SU-DHL-6 (cell line): ENCODE measurements around the gene UBAC1.

Experiments used
- EZH2phosphoT487 ChIP-seq: fragments of 200-600 bp; sonication (generic), shearing (Covaris generic); conservative IDR thresholded peaks from 2 replicates; pipeline ENCODE4 v1.6.1; 2018; ENCODE audit warnings: mild to moderate bottlenecking, antibody characterized with exemption, low read length, moderate library complexity, mixed read lengths
- TF ChIP-seq, protein P1 (sequence below): fragments of 200-600 bp; sonication (generic); IDR thresholded peaks from one replicate; pipeline ENCODE4 v1.5.1; 2017; ENCODE audit warnings: antibody characterized with exemption, mild to moderate bottlenecking, low read length, moderate library complexity; ENCODE audit not compliant: insufficient read depth, poor library complexity, severe bottlenecking

DNA sequence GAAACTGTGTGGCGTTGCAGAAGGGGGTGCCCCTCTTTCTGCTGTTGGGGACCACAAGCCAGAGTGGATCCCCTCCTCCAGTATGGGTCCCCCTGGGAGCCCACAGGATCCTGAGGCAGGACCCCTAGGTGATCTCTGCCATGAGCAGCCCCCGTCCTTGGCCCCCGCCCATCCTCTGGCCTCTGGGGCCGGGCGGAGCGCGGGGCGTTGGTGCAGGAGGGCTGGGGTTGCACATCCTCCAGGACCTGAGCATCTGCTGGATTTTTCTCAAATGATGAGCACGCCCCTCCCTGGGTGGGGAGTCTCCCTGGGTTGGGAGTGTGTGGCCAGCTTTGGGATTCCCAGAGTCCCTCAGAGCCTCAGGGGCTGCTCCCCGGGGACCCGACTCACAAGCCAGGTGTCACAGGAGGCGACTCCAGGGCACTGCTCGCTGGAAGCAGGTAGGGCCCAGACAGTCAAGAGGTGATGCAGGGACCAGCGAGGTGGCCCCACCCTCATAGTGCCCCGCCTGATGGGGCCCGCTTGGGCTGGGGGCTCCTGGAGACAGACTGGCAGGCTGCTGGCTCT is 26.7 kb upstream of the UBAC1 start:
- TF ChIP-seq EZH2phosphoT487 = no peak
- TF ChIP-seq, protein P1, sequence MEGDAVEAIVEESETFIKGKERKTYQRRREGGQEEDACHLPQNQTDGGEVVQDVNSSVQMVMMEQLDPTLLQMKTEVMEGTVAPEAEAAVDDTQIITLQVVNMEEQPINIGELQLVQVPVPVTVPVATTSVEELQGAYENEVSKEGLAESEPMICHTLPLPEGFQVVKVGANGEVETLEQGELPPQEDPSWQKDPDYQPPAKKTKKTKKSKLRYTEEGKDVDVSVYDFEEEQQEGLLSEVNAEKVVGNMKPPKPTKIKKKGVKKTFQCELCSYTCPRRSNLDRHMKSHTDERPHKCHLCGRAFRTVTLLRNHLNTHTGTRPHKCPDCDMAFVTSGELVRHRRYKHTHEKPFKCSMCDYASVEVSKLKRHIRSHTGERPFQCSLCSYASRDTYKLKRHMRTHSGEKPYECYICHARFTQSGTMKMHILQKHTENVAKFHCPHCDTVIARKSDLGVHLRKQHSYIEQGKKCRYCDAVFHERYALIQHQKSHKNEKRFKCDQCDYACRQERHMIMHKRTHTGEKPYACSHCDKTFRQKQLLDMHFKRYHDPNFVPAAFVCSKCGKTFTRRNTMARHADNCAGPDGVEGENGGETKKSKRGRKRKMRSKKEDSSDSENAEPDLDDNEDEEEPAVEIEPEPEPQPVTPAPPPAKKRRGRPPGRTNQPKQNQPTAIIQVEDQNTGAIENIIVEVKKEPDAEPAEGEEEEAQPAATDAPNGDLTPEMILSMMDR = no peak
